ENCODE results near the gene TAF1A. TPM values are rescaled to one million over a fixed set of nuclear protein-coding genes. Genes with fewer than 3 reads are reported as not detected.

Gene TAF1A
- polyA plus RNA-seq, 1 experiment, result 7.3 TPM

DNA sequence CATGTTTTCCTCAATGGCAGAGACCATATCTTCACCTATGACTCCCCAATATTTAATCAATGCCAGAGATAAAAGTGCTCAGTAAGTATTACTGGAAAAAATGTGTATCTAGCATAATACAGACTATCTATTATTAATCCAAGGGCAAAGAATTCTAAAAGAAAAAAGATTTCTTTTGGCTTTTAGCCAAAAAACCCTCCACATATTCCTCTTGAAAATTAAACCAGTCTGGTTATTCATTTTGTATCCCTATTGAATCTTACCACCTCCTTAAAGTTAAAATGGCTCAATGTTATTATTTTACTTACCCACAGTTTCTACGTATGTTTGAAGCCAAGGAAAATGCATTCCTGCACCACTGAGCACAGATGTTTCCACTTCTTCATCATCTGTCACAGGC, 1.6 kb downstream of the TAF1A start:
- TF ChIP-seq, protein P1, sequence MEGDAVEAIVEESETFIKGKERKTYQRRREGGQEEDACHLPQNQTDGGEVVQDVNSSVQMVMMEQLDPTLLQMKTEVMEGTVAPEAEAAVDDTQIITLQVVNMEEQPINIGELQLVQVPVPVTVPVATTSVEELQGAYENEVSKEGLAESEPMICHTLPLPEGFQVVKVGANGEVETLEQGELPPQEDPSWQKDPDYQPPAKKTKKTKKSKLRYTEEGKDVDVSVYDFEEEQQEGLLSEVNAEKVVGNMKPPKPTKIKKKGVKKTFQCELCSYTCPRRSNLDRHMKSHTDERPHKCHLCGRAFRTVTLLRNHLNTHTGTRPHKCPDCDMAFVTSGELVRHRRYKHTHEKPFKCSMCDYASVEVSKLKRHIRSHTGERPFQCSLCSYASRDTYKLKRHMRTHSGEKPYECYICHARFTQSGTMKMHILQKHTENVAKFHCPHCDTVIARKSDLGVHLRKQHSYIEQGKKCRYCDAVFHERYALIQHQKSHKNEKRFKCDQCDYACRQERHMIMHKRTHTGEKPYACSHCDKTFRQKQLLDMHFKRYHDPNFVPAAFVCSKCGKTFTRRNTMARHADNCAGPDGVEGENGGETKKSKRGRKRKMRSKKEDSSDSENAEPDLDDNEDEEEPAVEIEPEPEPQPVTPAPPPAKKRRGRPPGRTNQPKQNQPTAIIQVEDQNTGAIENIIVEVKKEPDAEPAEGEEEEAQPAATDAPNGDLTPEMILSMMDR (IDR thresholded peaks at IDR 0.05; ENCODE audit: low read depth, low read length), result no peak
- ChIA-PET POLR2A (no interaction called here), CTCF (no interaction called here)
- Histone ChIP-seq H3K4me3 (ENCODE audit: low read depth, low read length) (no peak overlapping the region), H3K9me3 (ENCODE audit: control insufficient read depth, insufficient read depth, low read length) (no peaks in the 10 kb centered on the region), H3K27ac (ENCODE audit: low read depth, low read length) (no peak overlapping the region), H3K27me3 (ENCODE audit: control insufficient read depth, insufficient read depth, low read length) (no peaks in the 10 kb centered on the region)
- no peak for DNase-seq (ENCODE audit: low read depth, low spot score)

DNA sequence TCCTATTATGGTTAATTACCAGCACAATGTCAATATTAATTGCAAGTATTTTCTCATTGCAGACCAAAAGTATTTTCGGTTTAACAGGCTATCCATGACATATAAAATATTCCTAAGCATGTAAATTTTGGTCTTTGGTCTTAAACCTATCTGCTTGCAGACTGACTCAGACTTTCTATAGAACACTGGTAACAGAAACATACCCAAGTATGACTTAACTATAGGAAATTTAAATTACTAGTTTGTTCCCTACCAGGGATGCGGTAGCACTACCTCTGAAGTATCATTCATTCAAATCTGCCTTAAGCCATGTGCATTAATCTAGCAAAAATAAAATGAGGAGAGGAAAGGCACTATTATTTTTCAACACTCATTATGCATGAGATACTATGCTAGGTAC, 2.9 kb downstream of the TAF1A start:
- Histone ChIP-seq H3K9me3 (ENCODE audit: control insufficient read depth, insufficient read depth, low read length) (no peaks in the 10 kb centered on the region), H3K4me3 (ENCODE audit: low read depth, low read length) (no peak overlapping the region), H3K27ac (ENCODE audit: low read depth, low read length) (no peak overlapping the region), H3K27me3 (ENCODE audit: control insufficient read depth, insufficient read depth, low read length) (no peaks in the 10 kb centered on the region)
- DNase-seq (ENCODE audit: low read depth, low spot score), result no peak
- POLR2A ChIA-PET, result no interaction called here
- CTCF ChIA-PET, result no interaction called here
- TF ChIP-seq, protein P1 (IDR thresholded peaks at IDR 0.05; ENCODE audit: low read depth, low read length), result no peak

DNA sequence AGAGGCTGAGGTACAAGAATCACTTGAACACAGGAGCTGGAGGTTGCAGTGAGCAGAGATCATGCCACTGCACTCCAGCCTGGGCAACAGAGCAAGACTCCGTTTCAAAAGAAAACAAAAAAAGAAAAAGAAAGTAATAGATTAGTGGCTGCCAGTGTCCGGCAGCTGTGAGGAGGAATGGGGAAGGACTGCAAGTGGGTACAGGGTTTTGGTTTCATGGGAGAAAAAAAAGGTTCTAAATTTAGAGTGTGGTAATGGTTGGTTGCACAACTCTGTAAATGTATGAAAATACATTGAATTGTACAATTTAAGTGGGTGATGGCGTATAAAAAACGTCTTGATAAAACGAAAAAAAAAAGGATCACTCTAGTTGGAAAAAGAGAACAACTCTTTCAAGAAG, 6.7 kb downstream of the TAF1A start:
- TF ChIP-seq, protein P1 (IDR thresholded peaks at IDR 0.05; ENCODE audit: low read depth, low read length), result no peak
- Histone ChIP-seq H3K27ac (ENCODE audit: low read depth, low read length) (no peak overlapping the region), H3K4me3 (ENCODE audit: low read depth, low read length) (no peak overlapping the region), H3K9me3 (ENCODE audit: control insufficient read depth, insufficient read depth, low read length) (no peaks in the 10 kb centered on the region), H3K27me3 (ENCODE audit: control insufficient read depth, insufficient read depth, low read length) (no peaks in the 10 kb centered on the region)
- CTCF ChIA-PET, result no interaction called here
- no peak for DNase-seq (ENCODE audit: low read depth, low spot score)
- POLR2A ChIA-PET, result no interaction called here

DNA sequence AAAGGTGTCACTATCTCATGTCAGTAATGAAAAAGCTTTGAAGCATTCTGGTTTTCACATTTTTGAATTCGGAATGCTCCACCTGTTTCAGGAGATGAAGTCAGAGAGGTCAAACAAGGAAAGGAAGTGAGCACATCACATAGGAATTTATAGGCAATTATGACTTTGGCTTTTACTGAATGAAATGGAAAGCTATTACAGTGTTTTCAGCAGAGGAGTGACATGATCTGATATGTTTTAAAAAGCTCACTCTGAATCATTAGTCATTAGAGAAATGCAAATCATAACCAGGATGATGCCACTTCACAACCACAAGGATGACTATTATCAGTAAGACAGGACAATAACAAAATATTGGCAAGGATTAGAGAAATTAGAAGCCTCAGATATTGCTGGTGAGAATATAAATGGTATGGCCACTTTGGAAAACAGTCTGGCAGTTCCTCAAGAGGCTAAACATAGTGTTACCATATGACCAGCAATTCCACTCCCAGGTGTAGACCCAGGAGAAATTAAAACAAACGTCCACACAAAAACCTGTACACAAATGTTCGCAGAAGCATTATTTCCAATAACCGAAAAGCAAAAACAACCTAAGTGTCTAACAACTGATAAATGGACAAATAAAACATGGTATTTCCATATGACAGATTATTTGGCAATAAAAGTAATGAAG, 7.5 kb downstream of the TAF1A start:
- ChIA-PET POLR2A (interaction anchor here (0.6 kb wide), 1 partner anchor 1017 kb away, joined by 5 read pairs; no protein-coding TSS in a partner anchor), CTCF (no interaction called here)
- TF ChIP-seq, protein P1 (IDR thresholded peaks at IDR 0.05; ENCODE audit: low read depth, low read length), result no peak
- Histone ChIP-seq H3K27me3 (ENCODE audit: control insufficient read depth, insufficient read depth, low read length) (no peaks in the 10 kb centered on the region), H3K9me3 (ENCODE audit: control insufficient read depth, insufficient read depth, low read length) (no peaks in the 10 kb centered on the region), H3K4me3 (ENCODE audit: low read depth, low read length) (no peak overlapping the region), H3K27ac (ENCODE audit: low read depth, low read length) (no peak overlapping the region)
- no peak for DNase-seq (ENCODE audit: low read depth, low spot score)

DNA sequence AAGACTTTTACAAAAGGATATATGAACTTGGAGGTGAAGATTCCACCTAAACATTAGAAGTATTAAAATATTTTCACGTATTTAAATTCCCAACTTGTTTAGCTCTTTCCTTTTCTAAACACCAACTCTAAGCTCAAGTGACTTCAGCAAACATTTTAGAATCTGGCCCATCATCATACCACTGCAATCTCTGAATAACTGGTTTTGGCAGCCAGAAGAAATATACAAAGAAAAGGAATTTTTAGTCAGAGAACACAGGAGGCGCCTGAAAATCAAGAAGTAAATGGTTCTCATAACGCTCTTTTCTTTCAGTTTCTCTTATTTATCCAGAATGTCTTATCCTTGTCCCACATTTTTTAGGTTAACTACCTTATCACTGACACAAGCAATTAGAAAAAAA, 10.4 kb downstream of the TAF1A start:
- H3K9me3 ChIP-seq (ENCODE audit: control insufficient read depth, insufficient read depth, low read length), result no peaks in the 10 kb centered on the region
- no peak for DNase-seq (ENCODE audit: low read depth, low spot score)
- ChIA-PET CTCF (no interaction called here), POLR2A (no interaction called here)
- H3K27me3 ChIP-seq (ENCODE audit: control insufficient read depth, insufficient read depth, low read length), result no peaks in the 10 kb centered on the region
- H3K4me3 ChIP-seq (ENCODE audit: low read depth, low read length), result no peak overlapping the region
- TF ChIP-seq, protein P1 (IDR thresholded peaks at IDR 0.05; ENCODE audit: low read depth, low read length), result no peak
- H3K27ac ChIP-seq (ENCODE audit: low read depth, low read length), result no peak overlapping the region

All from AG04450 (cell line).